GM12878 (cell line): ENCODE data around the gene SCAMP1. TPM values are rescaled to one million over a fixed set of nuclear protein-coding genes. Genes with fewer than 3 reads are reported as not detected.

Source experiments
- ATAC-seq: fragments of 200-7000 bp; cut with Tn5 transposase; 3 replicates; pipeline ENCODE4 v1.9.1; 2020; ENCODE audit warnings: mild to moderate bottlenecking, moderate library complexity
- BruUV-seq: library from RNA; stranded (reverse); fragments of 400-500 nt; replicated peaks from 2 replicates; lab custom pipeline; 2021; lab: Mats Ljungman, UMichigan
- CTCF ChIA-PET: fragments of 300-600 bp; sonication (Branson Sonifier 250); formaldehyde crosslinking; extraction: SDS; loops from one replicate; lab custom pipeline; 2021; ENCODE audit warnings: inconsistent platforms; lab: Yijun Ruan, JAX
- POLR2A ChIA-PET: fragments of 350-600 bp; formaldehyde crosslinking; extraction: SDS; loops from one replicate; lab custom pipeline; 2021; ENCODE audit warnings: inconsistent platforms; lab: Charles Lee
- RAD21 ChIA-PET: fragments of 300-600 bp; sonication (Branson Sonifier 250); formaldehyde crosslinking; loops from one replicate; lab custom pipeline; 2023; ENCODE audit warnings: antibody characterized with exemption; ENCODE audit not compliant: unreplicated experiment; lab: Charles Lee
- SMC1A ChIA-PET: fragments of 300-600 bp; sonication (Branson Sonifier 250); formaldehyde crosslinking; loops from one replicate; lab custom pipeline; 2023; ENCODE audit not compliant: unreplicated experiment, uncharacterized antibody; lab: Charles Lee
- DNase-seq: peaks from one replicate; pipeline ENCODE4 v3.0.0-alpha.2; 2011; ENCODE audit warnings: low read depth, low spot score
- FAIRE-seq: peaks from 3 replicates; lab custom pipeline; 2011; peaks lifted over from hg19 to GRCh38; lab: Jason Lieb, UNC
- H2AFZ ChIP-seq: 2 replicates; pipeline ENCODE4 v1.6.0; 2011; ENCODE audit warnings: low read depth, low read length, control low read depth; ENCODE audit not compliant: control insufficient read depth
- H3K27ac ChIP-seq: 2 replicates; pipeline ENCODE4 v1.5.1; 2011; ENCODE audit warnings: control low read depth; ENCODE audit not compliant: control insufficient read depth, insufficient read depth
- H3K27me3 ChIP-seq, 2 experiments: replicated peaks in 1 of 2; 2 replicates each; pipeline versions ENCODE4 v1.6.0 to v1.6.1; 2011; ENCODE audit warnings: low read length in 1 of 2; ENCODE audit not compliant: control insufficient read depth in 2 of 2, insufficient read depth in 2 of 2
- H3K36me3 ChIP-seq, 2 experiments: 2 replicates each; pipeline ENCODE4 v1.5.1; 2011; ENCODE audit warnings: low read length in 1 of 2; ENCODE audit not compliant: control insufficient read depth in 2 of 2, insufficient read depth in 2 of 2
- H3K4me1 ChIP-seq: 2 replicates; pipeline ENCODE4 v1.6.1; 2011; ENCODE audit warnings: mild to moderate bottlenecking, low read length, moderate library complexity, mixed read lengths; ENCODE audit not compliant: control insufficient read depth, insufficient read depth
- H3K4me2 ChIP-seq: 2 replicates; pipeline ENCODE4 v1.6.0; 2011; ENCODE audit warnings: control low read depth; ENCODE audit not compliant: control insufficient read depth, insufficient read depth
- H3K4me3 ChIP-seq: fragments of 200-600 bp; sonication (generic); 2 replicates; pipeline ENCODE4 v1.5.1; 2016
- H3K79me2 ChIP-seq: 2 replicates; pipeline ENCODE4 v1.6.0; 2011; ENCODE audit warnings: low read length; ENCODE audit not compliant: control insufficient read depth, insufficient read depth
- H3K9ac ChIP-seq: 2 replicates; pipeline ENCODE4 v1.8.0; 2011; ENCODE audit warnings: low read length, control low read depth, mixed read lengths; ENCODE audit not compliant: control insufficient read depth, insufficient read depth
- H3K9me3 ChIP-seq: replicated peaks from 3 replicates; pipeline ENCODE4 v1.5.1; 2011; ENCODE audit warnings: mild to moderate bottlenecking, low read length; ENCODE audit not compliant: control insufficient read depth, insufficient read depth
- H4K20me1 ChIP-seq: 2 replicates; pipeline ENCODE4 v1.6.0; 2011; ENCODE audit not compliant: control insufficient read depth, insufficient read depth
- CBX3 ChIP-seq: fragments of 200-600 bp; sonication (generic); IDR thresholded peaks from 2 replicates; pipeline ENCODE4 v1.6.1; 2016; ENCODE audit warnings: low read depth, borderline replicate concordance
- ETV6 ChIP-seq, 2 experiments: fragments of 450-650 bp in 1 of 2; IDR thresholded peaks in 1 of 2; conservative IDR thresholded peaks in 1 of 2; 2 replicates each; pipeline ENCODE4 v1.6.1; 2014; ENCODE audit warnings: antibody characterized with exemption in 1 of 2, borderline replicate concordance in 1 of 2, low read depth in 1 of 2, mild to moderate bottlenecking in 1 of 2, moderate library complexity in 1 of 2
- NR2C1 ChIP-seq: fragments of 450-650 bp; IDR thresholded peaks from 2 replicates; pipeline ENCODE4 v1.6.1; 2017; ENCODE audit warnings: antibody characterized with exemption, mild to moderate bottlenecking, moderate library complexity
- PBX3 ChIP-seq: IDR thresholded peaks from 2 replicates; pipeline ENCODE4 v1.6.1; 2011; ENCODE audit warnings: mild to moderate bottlenecking, low read depth, low read length, moderate library complexity; ENCODE audit not compliant: insufficient replicate concordance
- RAD21 ChIP-seq: IDR thresholded peaks from 2 replicates; pipeline ENCODE4 v1.6.1; 2011; ENCODE audit warnings: mild to moderate bottlenecking, low read depth, low read length, moderate library complexity; ENCODE audit not compliant: insufficient read depth
- SMC3 ChIP-seq: IDR thresholded peaks from 2 replicates; pipeline ENCODE4 v1.6.1; 2011; ENCODE audit warnings: low read length, improper control_type of control experiment, borderline replicate concordance
- ZNF384 ChIP-seq: IDR thresholded peaks from 2 replicates; pipeline ENCODE4 v1.6.1; 2012; ENCODE audit warnings: low read depth, mild to moderate bottlenecking, low read length, improper control_type of control experiment, borderline replicate concordance
- ZSCAN29 ChIP-seq: fragments of 450-650 bp; IDR thresholded peaks from 2 replicates; pipeline ENCODE4 v1.6.1; 2017; ENCODE audit warnings: mild to moderate bottlenecking, moderate library complexity
- WGBS: methylation state at CpG from one replicate; pipeline ENCODE4 v1.1.6; 2016; ENCODE audit warnings: low lambda C conversion rate; ENCODE audit not compliant: insufficient replicate concordance, insufficient coverage; ENCODE audit errors: missing lambda C conversion rate; 5-methylcytosine and 5-hydroxymethylcytosine counted together
- in situ Hi-C: fragments of 300-500 bp; cut with MboI; formaldehyde crosslinking; loops from 9 replicates; pipeline ENCODE4 v1.14.3; 2018; ENCODE audit warnings: mixed read lengths
- intact Hi-C: fragments of 100-400 bp; cut with micrococcal nuclease; formaldehyde crosslinking; loops from one replicate; pipeline ENCODE4 v1.14.2; 2022; ENCODE audit not compliant: unreplicated experiment
- polyA plus RNA-seq, 11 experiments: library from polyadenylated mRNA; depleted of rRNA in 4 of 11; unstranded in 6 of 11; stranded (reverse) in 5 of 11; fragments of >200 nt; fragmentation: Nextera tagmentation in 4 of 11; fragmentation: Illumina TruSeq in 1 of 11; extraction: Ambion mirVana in 4 of 11; extraction: Trizol in 1 of 11; gene quantifications; 1 replicate in 1 of 11; 2 replicates in 10 of 11; pipeline versions ENCODE4 v1.2.1 to v1.2.3, GENCODE V29; 2011 to 2016; ENCODE audit warnings: inconsistent platforms in 2 of 11, missing spikeins in 2 of 11, low read depth in 1 of 11
- total RNA-seq, 4 experiments: library from RNA; depleted of rRNA in 3 of 4; stranded (reverse); fragments of >200 nt in 3 of 4; fragmentation: Illumina TruSeq in 1 of 4; extraction: Trizol in 1 of 4; gene quantifications; 2 replicates each; pipeline versions ENCODE4 v1.2.1 to v1.2.3, GENCODE V29; 2013 to 2021
- TF ChIP-seq, protein P1 (sequence below): fragments of 450-650 bp; IDR thresholded peaks from 2 replicates; pipeline ENCODE4 v1.6.1; 2016; ENCODE audit warnings: mild to moderate bottlenecking

Gene SCAMP1
- total and polyA plus RNA-seq, 10 of the 15 experiments (the other 5 are each of a cell fraction or from before 2014, with no cell fraction given), result 6.4 to 27.9 (median 20.0) TPM

DNA sequence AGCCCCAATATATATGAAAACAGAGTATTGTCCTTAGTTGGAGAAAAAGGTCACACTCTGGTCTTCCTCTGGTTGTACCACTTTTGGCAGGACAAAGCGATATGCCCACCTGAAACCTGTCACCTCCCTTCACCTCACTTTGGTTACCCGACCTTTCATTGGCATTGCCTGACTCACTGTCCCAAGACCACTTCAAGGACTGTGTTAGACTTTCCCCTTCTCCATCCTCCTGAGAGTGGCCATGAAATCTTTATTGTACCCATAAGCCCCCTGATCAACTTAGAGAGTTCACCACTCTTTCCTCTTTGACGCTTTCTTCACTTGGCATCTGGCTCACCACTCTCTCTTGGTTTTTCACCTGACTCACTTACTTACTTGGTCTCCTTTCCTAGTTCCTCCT lies 33.5 kb upstream of the SCAMP1 start (continued):
- TF ChIP-seq ETV6 (conservative IDR thresholded peaks at IDR 0.05 in 1 of 2, IDR thresholded peaks at IDR 0.05 in 1 of 2; ENCODE audit: borderline replicate concordance in 1 of 2, low read depth in 1 of 2), result no peak
- no peak for TF ChIP-seq CBX3
- TF ChIP-seq, protein P1, sequence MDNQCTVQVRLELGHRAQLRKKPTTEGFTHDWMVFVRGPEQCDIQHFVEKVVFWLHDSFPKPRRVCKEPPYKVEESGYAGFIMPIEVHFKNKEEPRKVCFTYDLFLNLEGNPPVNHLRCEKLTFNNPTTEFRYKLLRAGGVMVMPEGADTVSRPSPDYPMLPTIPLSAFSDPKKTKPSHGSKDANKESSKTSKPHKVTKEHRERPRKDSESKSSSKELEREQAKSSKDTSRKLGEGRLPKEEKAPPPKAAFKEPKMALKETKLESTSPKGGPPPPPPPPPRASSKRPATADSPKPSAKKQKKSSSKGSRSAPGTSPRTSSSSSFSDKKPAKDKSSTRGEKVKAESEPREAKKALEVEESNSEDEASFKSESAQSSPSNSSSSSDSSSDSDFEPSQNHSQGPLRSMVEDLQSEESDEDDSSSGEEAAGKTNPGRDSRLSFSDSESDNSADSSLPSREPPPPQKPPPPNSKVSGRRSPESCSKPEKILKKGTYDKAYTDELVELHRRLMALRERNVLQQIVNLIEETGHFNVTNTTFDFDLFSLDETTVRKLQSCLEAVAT, result no peak

GRCh38 chr5:78327761-78328510 lies 32.5 kb upstream of the SCAMP1 start:
- Histone ChIP-seq H3K27me3 (no peaks in the 10 kb centered on the region), H3K4me1 (no peaks in the 10 kb centered on the region), H3K4me3 (no peak overlapping the region), H4K20me1 (no peaks in the 10 kb centered on the region), H2AFZ (peak overlapping the region; percentile 21; the same call in 1 of the 2 replicates), H3K4me2 (no peak overlapping the region), H3K27ac (peak overlapping the region; percentile 24; the same call in 1 of the 2 replicates), H3K36me3 (no peaks in the 10 kb centered on the region), H3K79me2 (no peaks in the 10 kb centered on the region), H3K9me3 (no peaks in the 10 kb centered on the region), H3K9ac (no peak overlapping the region)
- 85% methylated on average over 6 of the region's 6 CpGs for WGBS
- SMC1A ChIA-PET, result interaction anchor here (0.7 to 1.8 kb wide), 4 partner anchors 8 to 198 kb away, joined by 3 to 5 read pairs (median 3); no protein-coding TSS in a partner anchor
- in situ Hi-C loops (no loop called here), intact Hi-C loops (no loop called here)
- RAD21 ChIA-PET, result no interaction called here
- DNase-seq (no peak), ATAC-seq (no peak), FAIRE-seq (peak; percentile 13)
- POLR2A ChIA-PET, result no interaction called here
- BruUV-seq, result no TSS peak
- TF ChIP-seq ZSCAN29 (no peak), NR2C1 (no peak), SMC3 (no peak), RAD21 (no peak), ZNF384 (no peak), PBX3 (no peak)
- TF ChIP-seq, protein P1, result no peak
- CTCF ChIA-PET, result interaction anchor here (1.4 kb wide), 1 partner anchor 27 kb away, joined by 3 read pairs; no protein-coding TSS in a partner anchor
